Measurements from ENCODE around the gene SLC22A15.

- no peak for TF ChIP-seq CTCF (optimal IDR thresholded peaks at IDR 0.05 in 1 of 3, IDR thresholded peaks at IDR 0.05 in 1 of 3, conservative IDR thresholded peaks at IDR 0.05 in 1 of 3; ENCODE audit: extremely low read depth in 1 of 3, insufficient read depth in 2 of 3, low read length in 3 of 3)
- TF ChIP-seq EZH2 (IDR thresholded peaks at IDR 0.05; ENCODE audit: low read length) = no peak
Observed at GRCh38 chr1:116019653-116020253, 43.4 kb downstream of the SLC22A15 start.

All from keratinocyte (primary cell).